Hematopoietic multipotent progenitor cell treated with erythropoietin and hydrocortisone succinate and interleukin-3 and kit ligand, for 4 days (in vitro differentiated cells): Measurements from ENCODE around the gene USP17L12.
"Not testable (repeated sequence)": the region's sequence is repeated elsewhere in the genome, so short reads cannot be mapped to it uniquely, and the experiment has no call there.

ENCODE experiments used
- DNase-seq: peaks from one replicate; pipeline ENCODE4 v3.0.0-alpha.2; 2015

Gene USP17L12

GRCh38 chr4:9219852-9220251, at the start of gene USP17L12:
USP17L12 (plus strand) TSS chr4:9220152; CDS start chr4:9220152, 0 bp downstream.
- DNase-seq = not testable (repeated sequence)

GRCh38 chr4:9210357-9210756, 9.6 kb upstream of the USP17L12 start, which contains the start of gene USP17L10:
USP17L10 (plus strand) TSS chr4:9210657; CDS start chr4:9210657, 0 bp downstream.
- DNase-seq = not testable (repeated sequence)

GRCh38 chr4:9214701-9215100, 5.3 kb upstream of the USP17L12 start:
- DNase-seq = not testable (repeated sequence)

GRCh38 chr4:9215105-9215504, 4.8 kb upstream of the USP17L12 start, which contains the start of gene USP17L11:
USP17L11 (plus strand) TSS chr4:9215405; CDS start chr4:9215405, 0 bp downstream.
- DNase-seq = not testable (repeated sequence)

GRCh38 chr4:9224596-9224995, 4.6 kb downstream of the USP17L12 start, which contains the start of gene USP17L13:
USP17L13 (plus strand) TSS chr4:9224896; CDS start chr4:9224896, 0 bp downstream.
- DNase-seq = not testable (repeated sequence)

GRCh38 chr4:9230249-9230648, 10.3 kb downstream of the USP17L12 start:
- DNase-seq = not testable (repeated sequence)

- DNase-seq = not testable (repeated sequence)
Observed at GRCh38 chr4:9234085-9234484, 14.1 kb downstream of the USP17L12 start, which contains the start of gene USP17L15. USP17L15 (plus strand) TSS chr4:9234385; CDS start chr4:9234385, 0 bp downstream.

- DNase-seq = not testable (repeated sequence)
Observed at GRCh38 chr4:9238461-9238860, 18.5 kb downstream of the USP17L12 start.

GRCh38 chr4:9243579-9243978, 23.6 kb downstream of the USP17L12 start, which contains the start of gene USP17L17:
USP17L17 (plus strand) TSS chr4:9243879; CDS start chr4:9243879, 0 bp downstream.
- not testable (repeated sequence) for DNase-seq

GRCh38 chr4:9247953-9248680, 28.2 kb downstream of the USP17L12 start, which contains the start of gene USP17L18:
USP17L18 (plus strand) TSS chr4:9248630; CDS start chr4:9248630, 0 bp downstream.
- peak; percentile 0 for DNase-seq

GRCh38 chr4:9253078-9253477, 33.1 kb downstream of the USP17L12 start, which contains the start of gene USP17L19:
USP17L19 (plus strand) TSS chr4:9253378; CDS start chr4:9253378, 0 bp downstream.
- DNase-seq = not testable (repeated sequence)

- DNase-seq = not testable (repeated sequence)
Observed at GRCh38 chr4:9257824-9258223, 37.9 kb downstream of the USP17L12 start, which contains the start of gene USP17L20. USP17L20 (plus strand) TSS chr4:9258124; CDS start chr4:9258124, 0 bp downstream.

- not testable (repeated sequence) for DNase-seq
Observed at GRCh38 chr4:9262572-9262971, 42.6 kb downstream of the USP17L12 start, which contains the start of gene USP17L21. USP17L21 (plus strand) TSS chr4:9262872; CDS start chr4:9262872, 0 bp downstream.

GRCh38 chr4:9267319-9267718, 47.4 kb downstream of the USP17L12 start, which contains the start of gene USP17L22:
USP17L22 (plus strand) TSS chr4:9267619; CDS start chr4:9267619, 0 bp downstream.
- DNase-seq = not testable (repeated sequence)
